Prostate gland (tissue), 2 donors: Measurements from ENCODE around the gene SEMA6A.

Experiments
- POLR2AphosphoS5 ChIP-seq: sonication (generic); formaldehyde crosslinking; IDR thresholded peaks from one replicate; pipeline ENCODE4 v1.6.1; 2017; ENCODE audit warnings: antibody characterized with exemption
- TF ChIP-seq, protein P1 (sequence below), 4 experiments: fragments of 200-600 bp in 2 of 4; fragments of 450-650 bp in 2 of 4; sonication (generic) in 2 of 4; IDR thresholded peaks; 1 replicate in 3 of 4; 2 replicates in 1 of 4; pipeline ENCODE4 v1.5.1; 2016 to 2019; ENCODE audit warnings: antibody characterized with exemption in 4 of 4, mild to moderate bottlenecking in 2 of 4, moderate library complexity in 2 of 4

- TF ChIP-seq, protein P1, sequence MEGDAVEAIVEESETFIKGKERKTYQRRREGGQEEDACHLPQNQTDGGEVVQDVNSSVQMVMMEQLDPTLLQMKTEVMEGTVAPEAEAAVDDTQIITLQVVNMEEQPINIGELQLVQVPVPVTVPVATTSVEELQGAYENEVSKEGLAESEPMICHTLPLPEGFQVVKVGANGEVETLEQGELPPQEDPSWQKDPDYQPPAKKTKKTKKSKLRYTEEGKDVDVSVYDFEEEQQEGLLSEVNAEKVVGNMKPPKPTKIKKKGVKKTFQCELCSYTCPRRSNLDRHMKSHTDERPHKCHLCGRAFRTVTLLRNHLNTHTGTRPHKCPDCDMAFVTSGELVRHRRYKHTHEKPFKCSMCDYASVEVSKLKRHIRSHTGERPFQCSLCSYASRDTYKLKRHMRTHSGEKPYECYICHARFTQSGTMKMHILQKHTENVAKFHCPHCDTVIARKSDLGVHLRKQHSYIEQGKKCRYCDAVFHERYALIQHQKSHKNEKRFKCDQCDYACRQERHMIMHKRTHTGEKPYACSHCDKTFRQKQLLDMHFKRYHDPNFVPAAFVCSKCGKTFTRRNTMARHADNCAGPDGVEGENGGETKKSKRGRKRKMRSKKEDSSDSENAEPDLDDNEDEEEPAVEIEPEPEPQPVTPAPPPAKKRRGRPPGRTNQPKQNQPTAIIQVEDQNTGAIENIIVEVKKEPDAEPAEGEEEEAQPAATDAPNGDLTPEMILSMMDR (IDR thresholded peaks at IDR 0.05): no peak
- TF ChIP-seq POLR2AphosphoS5: no peak
Observed at GRCh38 chr5:116564312-116564711, 10.3 kb downstream of the SEMA6A start.
